GM21717 (cell line): Measurements from ENCODE around the gene DDX24.
"Not testable (repeated sequence)": the region's sequence is repeated elsewhere in the genome, so short reads cannot be mapped to it uniquely, and the experiment has no call there.

ENCODE experiments used
- ATAC-seq: cut with Tn5 transposase; IDR thresholded peaks from one replicate; pipeline ENCODE4 v1.9.1; 2021; ENCODE audit warnings: mild to moderate bottlenecking, moderate library complexity; ENCODE audit not compliant: unreplicated experiment

Gene DDX24

GRCh38 chr14:94081386-94081820 is 401 bp upstream of the DDX24 start:
- peak; percentile 10 for ATAC-seq

DNA sequence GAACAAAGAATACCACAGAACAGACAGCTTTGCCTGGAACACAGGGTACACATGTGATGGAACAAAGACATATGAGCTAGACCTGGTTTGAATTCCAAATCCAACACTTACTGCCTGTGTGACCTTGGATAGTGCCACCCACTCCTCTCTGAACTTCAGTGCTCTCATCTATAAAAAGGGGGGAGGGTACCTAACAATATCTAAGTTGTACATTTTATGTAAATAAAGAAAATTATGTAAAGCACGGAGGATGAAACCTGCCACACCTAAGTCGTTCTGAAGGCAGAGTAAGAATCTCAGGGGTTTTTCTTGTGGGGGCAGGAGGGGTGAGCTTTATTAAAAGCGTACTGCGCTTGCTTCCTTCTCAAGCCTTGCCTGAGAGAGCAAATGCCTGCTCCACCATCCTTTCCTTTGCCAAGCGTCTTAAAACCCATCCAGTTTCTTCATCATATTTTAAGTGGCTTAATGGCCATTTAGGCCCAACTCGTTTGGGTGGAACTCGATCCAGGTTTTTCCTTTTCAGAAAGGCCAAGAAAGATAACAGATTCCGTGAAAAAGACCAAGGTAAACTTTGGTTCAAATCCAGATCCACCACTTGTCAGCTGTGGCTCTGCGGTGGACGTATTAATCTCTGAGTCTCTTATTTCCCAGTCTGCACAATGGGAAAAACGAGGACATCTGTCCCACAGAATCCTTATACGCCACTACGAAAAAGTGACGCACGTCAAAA is 946 bp downstream of the DDX24 start:
- no peak for ATAC-seq

- ATAC-seq: no peak
Observed at GRCh38 chr14:94077823-94078222, 3.2 kb downstream of the DDX24 start.

GRCh38 chr14:94077111-94077821 is 3.7 kb downstream of the DDX24 start:
- ATAC-seq: no peak

DNA sequence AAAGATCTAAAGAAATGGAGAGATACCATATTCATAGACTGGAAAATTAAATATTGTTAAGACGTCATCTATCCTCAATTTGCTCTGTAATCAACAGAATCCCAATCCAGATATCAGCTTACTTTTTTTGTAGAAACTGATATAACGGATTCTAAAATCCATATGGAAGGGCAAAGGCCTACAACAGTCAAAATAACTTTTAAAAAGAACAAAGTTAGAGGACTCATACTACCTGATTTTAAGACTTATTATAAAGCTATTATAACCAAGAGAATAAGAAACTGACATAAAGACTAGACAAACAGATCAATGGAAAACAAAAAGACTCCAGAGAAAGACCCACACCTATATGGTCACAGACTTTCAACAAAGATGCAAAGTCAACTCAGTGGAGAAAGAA is 6.0 kb downstream of the DDX24 start:
- ATAC-seq: no peak

DNA sequence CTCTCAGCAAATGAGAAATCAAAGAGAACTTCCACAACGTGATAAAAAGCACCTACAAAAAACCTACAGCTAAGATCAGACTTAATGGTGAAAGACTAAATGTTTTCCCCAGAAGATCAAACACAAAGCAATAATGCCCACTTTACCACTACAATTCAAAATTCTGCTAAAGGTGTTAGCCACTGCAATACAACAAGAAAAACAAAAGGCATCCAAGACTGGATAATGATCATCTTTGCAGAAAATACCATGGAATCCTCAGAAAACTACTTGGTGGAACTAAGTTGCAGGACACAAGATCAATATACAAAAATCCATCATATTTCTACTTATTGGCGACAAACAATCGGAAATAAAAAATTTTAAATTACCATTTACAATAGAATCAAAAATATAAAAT is 6.5 kb downstream of the DDX24 start:
- no peak for ATAC-seq

DNA sequence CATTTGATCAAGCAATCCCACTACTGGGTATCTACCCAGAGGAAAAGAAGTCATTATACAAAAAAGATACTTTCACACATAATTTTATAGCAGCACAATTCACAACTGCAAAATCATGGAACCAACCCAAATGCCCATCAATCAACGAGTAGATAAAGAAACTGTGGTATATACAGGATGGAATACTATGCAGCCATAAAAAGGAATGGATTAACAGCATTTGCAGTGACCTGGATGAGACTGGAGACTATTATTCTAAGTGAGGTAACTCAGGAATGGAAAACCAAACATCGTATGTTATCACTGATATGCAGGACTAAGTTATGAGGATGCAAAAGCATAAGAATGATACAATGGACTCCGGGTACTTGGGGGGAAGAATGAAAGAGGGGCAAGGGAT is 8.9 kb downstream of the DDX24 start:
- ATAC-seq: not testable (repeated sequence)

DNA sequence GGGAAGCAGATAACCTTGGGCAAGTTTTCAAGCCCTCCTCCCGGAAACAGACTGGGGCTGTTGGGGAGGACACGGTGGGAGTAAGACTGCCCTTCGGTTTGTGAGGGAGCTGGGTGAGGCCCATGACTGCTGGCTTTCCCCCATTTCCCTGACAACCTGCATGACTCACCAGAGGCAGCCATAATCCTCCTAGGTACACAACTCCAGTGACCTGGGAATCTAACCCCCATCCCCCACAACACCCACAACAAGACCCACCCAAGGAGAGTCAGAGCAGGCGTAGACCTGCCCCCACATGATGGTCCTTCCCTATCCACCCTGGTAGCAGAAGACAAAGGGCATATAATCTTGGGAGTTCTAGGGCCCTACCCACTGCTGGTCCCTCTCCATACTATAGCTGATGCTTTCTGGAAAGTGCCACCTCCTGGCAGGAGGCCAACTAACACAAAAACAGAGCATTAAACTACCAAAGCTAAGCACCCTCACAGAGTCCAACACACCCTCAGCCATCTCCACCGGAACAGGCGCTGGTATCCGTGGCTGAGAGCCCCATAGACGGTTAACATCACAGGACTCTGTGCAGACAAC is 14.8 kb downstream of the DDX24 start:
- ATAC-seq: no peak

- no peak for ATAC-seq
Observed at GRCh38 chr14:94062344-94062940, 18.6 kb downstream of the DDX24 start.

DNA sequence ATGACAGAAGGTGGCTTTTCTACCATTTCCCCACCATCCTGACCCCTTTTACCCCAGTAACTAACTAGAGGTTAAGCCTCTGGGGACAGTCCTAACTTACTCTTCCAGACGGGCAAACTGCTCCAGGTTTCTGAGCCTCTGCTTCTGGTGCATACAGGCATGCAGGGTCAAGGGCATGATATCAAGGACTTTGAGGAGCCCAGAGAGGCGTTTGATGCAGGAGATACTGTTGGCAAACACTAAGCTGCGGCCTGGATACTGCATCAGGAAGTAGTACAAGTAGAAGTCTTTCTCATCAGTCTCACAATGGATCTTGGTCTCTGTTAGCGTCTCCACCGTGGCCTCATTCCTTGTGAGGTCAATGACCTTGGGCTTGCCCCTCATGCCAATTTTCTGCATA is 21.0 kb downstream of the DDX24 start:
- ATAC-seq: no peak

DNA sequence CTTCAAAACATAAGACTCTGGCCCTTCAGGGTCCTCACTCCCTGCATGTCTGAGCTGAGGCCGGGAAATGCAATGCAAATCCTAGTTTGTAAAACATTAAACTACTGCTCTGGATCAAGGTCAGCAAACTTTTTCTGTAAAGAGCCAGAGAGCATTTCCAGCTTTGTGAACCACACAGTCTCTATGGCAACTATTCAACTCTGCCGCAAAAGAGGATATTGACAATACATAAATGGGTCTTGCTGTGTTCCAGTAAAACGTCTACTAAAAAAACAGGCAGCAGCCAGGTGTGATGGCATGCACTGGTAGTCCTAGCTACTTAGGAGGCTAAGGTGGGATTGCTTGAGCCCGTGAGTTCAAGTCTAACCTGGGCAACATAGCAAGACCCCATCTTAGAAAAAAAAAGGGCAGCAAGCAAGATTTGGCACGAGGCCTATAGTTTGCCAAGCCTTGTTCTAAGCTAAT is 22.3 kb downstream of the DDX24 start:
- no peak for ATAC-seq

DNA sequence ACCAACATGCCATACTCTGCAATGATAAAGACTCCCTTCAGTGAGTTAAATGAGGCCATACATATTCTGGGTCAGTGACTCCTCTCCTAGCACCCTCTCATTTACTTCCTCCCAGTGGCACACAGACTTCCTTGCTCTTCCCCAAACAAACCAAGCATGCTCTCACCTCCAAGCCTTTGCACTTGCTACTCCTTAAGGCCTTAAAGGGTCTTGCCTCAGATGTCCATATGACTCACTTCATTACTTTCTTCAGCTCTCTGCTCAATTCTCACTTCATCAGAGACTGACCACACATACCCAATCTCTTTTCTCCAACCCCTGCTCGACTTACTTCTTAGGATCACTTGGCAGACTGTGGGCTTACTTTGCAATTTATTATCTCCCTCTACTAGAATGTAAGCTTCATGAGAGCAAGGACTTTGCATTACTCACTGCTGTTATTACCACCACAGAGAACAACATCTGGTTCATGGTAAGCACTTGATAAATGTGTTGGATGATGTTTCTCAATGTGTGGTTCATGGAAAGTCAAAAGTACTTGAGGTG is 22.8 kb downstream of the DDX24 start:
- no peak for ATAC-seq

- ATAC-seq: peak; percentile 85
Observed at GRCh38 chr14:94056579-94057308, 24.3 kb downstream of the DDX24 start.

DNA sequence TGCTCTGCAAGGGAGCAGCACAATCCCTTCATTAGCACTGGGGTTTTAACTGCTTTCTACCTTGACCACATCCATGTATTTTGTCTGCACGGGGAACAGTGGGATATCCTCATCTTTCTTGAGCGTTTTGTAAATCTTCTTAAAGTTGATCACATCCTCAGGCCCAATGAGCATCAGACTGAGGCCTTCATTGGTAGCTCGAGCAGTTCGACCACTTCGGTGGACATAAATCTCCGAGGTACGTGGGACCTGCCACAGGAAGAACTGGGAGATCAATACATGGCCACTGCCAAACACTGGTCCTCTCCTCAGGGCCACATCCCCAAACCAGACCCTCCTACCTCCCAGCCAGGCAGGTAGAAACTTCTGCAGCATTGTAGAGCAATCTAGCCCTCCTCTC is 26.1 kb downstream of the DDX24 start:
- no peak for ATAC-seq

DNA sequence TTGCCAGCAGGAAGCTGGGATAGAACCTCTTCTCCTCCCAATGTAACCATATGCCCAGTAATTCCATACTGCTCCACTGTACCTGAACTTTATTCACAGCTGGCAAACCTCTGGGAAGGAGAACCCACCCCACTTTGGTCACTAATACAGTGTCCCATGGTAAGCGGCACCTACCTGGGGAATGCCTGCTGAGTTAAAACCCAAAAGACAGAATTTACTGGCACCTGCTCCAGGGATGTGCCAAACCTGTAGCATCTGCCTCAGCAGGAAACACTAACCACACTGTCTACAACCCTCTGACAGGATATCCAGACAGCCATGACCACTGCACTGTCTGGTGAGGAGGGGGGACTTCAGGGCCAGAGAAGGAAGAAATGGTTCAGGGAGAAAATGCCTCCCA is 26.6 kb downstream of the DDX24 start:
- no peak for ATAC-seq

GRCh38 chr14:94052662-94053061 is 28.3 kb downstream of the DDX24 start:
- no peak for ATAC-seq

- ATAC-seq: no peak
Observed at GRCh38 chr14:94052199-94052598, 28.8 kb downstream of the DDX24 start.

DNA sequence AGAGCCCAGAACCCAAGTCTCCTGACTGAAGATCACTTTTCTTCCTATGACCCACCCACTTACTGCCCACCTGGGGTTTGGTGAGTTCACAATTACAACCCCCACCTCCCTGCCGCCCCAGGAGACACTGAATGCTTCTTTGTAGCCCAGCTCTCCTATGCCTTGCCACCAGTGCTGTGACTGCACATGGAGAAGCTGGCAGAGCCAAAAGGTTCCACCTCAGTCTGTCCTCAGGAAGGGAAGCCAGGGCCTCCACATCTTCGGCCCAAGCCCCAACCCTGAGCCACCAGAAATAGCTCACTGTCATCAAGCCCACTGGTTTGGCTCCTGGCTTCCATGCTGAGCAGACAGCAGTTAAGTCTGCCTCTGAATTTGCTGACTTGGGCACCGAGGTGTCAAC is 29.2 kb downstream of the DDX24 start:
- no peak for ATAC-seq

GRCh38 chr14:94051115-94051514 is 29.9 kb downstream of the DDX24 start:
- no peak for ATAC-seq

- ATAC-seq: no peak
Observed at GRCh38 chr14:94050231-94050880, 30.6 kb downstream of the DDX24 start.
